Hematopoietic multipotent progenitor cell treated with erythropoietin and hydrocortisone succinate and interleukin-3 and kit ligand, for 6 days (in vitro differentiated cells): ENCODE measurements around the gene CCNO.
A peak's percentile ranks its signal among the peaks of the same experiment; 100 is the strongest.

Experiments
- DNase-seq: peaks from one replicate; pipeline ENCODE4 v3.0.0-alpha.2; 2015

The CCNO gene

GRCh38 chr5:55222985-55223811 lies 10.2 kb downstream of the CCNO start:
- no peak for DNase-seq

GRCh38 chr5:55222092-55222984 lies 11.1 kb downstream of the CCNO start:
- no peak for DNase-seq

GRCh38 chr5:55220433-55221185 lies 12.8 kb downstream of the CCNO start:
- DNase-seq: no peak

- no peak for DNase-seq
These were observed 13.6 kb downstream of the CCNO start for GRCh38 chr5:55219770-55220169.

GRCh38 chr5:55218967-55219366 lies 14.4 kb downstream of the CCNO start:
- DNase-seq: no peak

- no peak for DNase-seq
These were observed 22.1 kb downstream of the CCNO start for GRCh38 chr5:55211184-55211874.

- no peak for DNase-seq
These were observed 28.4 kb downstream of the CCNO start for GRCh38 chr5:55205001-55205400.

- DNase-seq: no peak
These were observed 42.2 kb downstream of the CCNO start for GRCh38 chr5:55191165-55191564.

GRCh38 chr5:55188656-55189540 lies 44.5 kb downstream of the CCNO start:
- DNase-seq: no peak

GRCh38 chr5:55187370-55187769 lies 46.0 kb downstream of the CCNO start:
- DNase-seq: peak; percentile 53
